CD4-positive, alpha-beta T cell treated with Interleukin-15 for 1 hour (primary cell): Measurements from ENCODE around the gene CHIT1.

ENCODE experiments used
- DNase-seq: peaks from one replicate; pipeline ENCODE4 v3.0.0-alpha.2; 2020

CHIT1 gene

DNA sequence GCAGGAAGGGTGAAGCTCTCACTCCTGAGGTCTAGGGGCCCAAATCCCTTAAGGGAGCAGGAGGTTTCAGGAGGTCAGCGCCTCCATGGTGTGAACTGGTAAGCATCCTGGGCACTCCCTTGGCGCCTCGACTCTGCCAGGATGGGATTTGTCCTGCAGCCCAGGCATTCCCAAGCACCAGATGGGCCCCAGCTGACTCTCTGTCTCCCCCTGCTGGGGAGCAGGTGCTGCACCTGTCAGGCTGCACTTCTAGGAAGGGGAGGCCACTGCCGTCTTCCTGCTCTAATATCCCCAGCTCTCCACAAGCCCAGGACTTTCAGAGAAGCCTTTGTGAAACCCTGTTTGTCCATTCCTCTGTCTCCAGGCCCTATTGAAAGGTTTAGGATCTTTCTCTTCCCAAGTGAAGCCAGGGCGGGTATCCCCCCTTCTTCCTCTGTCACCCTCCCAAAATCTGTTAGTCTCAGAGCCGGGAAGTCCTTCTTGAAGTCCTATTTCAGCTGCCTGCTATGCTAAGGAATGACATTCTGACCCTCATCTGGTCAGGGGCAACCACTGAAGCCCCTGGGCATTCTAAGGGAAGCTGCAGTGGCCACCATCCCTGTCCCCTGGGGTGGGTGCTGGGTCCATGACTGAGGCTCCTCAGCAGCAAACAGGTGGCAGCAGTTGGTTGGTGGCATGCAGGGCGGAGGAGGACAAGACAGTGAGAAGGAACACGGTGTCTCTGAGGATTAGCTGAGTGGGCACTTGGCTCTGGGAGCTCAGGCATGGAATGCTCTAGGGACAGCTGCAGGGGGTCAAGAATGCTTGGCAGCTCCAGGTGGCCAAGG is 57.1 kb downstream of the CHIT1 start:
- peak; percentile 23 for DNase-seq

DNA sequence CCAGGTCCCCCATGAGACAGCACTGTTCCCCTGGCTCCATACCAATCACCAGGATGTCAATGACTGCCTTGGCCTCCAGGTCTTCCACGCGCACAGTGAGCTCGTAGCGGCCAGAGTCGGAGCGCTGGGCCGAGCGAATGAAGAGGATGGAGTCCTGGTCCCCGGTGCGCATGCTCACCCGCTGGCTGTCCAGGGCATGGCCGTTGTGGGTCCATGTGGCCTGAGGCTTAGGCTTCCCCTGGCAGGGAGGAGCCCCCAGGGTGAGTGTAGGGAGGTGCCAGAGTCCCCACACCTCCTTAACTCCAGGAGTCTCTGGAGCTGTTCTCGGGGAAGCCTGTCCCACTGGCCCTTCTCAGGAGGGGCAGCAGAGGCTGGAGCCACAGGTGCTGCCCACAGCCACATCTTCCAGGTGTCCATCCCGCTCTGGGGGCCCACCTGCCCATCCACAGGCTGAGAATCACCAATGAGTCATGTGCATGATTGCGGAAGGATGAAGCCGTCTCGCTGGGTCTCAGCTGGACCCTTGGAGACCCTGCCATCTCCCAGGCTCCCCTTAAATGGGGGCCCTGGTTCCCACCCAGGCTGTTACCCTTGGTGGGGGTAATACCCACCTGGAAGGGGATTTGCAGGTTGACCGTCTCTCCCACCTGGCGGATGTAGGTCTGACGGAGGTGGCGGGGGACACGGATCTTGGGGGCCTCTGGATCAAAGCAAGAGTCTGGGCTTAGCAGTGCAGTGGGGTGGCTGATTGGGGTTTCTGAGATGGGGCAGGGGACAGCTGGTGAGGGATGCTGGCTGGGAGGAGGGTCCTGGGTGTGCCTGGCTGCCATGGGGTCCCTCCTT is 57.9 kb downstream of the CHIT1 start:
- DNase-seq, result peak; percentile 14

DNA sequence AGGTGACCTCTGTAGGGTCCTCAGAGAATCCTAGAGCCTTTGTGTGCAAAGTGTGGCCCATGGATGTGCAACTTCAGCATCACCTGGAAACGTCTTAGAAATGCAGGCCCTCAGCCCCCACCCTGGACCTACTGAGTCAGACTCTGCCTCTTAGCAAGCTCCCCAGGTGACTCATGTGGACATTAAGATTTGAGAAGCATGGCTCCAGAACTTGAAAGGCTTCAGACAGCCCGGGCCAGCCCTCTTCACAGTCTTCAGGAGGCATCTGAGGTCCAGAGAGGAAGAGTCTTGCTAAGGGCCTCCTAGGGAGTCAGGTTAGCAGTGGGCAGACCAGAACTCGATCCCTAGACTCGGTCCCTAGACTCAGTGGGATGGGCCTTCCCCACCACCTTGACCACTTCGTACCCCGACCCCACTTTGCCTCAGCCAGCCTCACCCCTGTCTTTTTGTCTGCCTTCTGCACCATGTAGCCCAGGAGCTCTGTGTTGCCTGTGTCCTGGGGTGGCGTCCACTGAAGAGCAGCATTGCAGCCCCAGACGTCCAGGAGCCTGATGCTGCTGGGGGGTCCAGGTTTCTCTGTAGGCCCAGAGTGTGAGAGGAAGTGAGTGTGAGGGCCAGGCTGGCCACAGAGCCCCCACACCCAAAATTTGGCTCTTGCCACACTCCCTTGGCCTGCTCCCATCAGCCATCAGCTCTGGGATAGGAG is 58.7 kb downstream of the CHIT1 start:
- DNase-seq, result peak; percentile 6

DNA sequence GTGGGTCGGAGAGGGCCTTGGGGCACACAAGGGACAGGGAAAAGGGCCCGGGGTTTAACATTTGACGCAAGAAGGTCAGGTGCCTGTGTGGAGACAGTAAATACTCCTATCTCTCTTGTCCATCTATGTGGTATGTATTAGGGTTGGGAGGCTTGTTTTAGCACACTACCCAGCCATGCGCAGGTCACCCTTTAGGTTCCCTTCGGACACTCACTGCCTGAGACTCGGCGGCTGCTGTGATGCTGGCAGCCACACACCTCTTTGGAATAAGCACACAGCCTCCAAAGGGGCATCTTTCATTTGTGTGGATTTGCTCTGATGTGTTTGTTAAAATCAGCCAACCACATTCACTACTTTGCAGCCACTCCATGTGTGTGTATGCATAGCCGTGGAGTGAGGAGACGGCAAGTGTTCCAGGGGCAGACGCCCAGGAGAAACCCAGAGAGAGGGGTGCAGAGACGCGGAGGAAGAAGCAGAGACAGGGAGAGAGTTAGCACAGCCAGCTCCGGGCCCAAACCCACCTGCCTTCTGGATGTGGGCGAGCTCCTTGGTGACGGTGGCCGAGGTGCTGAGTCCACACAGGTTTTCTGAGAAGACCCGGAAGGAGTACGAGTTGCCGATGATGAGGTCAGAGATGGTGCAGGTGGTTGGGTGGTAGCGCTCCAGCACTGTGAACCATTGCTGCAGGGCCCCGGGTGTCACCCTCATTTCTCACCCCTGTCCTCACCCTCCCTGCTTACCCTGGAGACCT is 59.5 kb downstream of the CHIT1 start:
- peak; percentile 15 for DNase-seq

DNA sequence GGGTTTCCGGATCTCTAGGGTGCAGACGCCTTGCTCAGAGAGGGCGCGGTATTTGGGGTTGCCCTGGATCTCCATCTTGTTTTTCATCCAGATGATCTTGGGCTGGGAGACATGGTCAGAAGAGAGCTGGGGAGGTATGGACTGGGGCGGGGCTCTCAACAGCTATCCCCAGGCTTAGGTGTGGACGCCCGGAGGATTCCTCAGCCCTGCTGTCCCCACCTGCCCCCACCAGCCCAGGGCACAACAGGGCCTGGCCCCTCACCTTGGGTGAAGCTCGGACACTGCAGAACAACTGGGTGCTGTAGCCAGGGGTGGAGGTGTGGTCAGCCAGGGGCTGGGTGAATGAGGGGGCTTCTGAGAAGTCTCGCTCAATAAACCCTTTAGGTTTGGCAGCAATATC is 60.5 kb downstream of the CHIT1 start:
- no peak for DNase-seq

DNA sequence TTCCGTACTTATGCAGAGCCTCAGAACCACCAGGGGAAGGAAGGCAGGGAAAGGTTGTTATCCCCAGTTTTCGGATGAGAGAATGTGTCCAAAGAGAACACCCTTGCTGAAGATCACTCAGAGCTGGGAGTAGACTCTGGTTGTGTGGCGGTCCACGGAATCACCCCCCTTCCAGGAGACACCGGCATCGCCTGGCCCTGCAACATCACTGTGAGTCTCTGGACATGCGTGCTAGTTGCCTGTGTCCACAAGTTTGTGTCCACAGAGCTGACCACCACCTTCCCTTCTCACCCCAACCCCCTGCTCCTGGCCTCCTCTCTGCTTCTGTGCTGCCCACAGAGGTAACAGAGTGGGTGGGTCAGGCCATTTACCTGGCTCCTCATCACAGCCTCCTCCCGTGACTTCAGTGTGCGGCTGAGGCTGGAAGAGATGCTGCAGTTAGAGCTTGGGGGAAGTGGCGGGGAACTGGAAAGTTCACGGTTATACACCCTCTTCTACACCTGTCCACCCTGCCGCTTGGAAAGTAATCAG is 61.2 kb downstream of the CHIT1 start:
- DNase-seq, result peak; percentile 1

DNA sequence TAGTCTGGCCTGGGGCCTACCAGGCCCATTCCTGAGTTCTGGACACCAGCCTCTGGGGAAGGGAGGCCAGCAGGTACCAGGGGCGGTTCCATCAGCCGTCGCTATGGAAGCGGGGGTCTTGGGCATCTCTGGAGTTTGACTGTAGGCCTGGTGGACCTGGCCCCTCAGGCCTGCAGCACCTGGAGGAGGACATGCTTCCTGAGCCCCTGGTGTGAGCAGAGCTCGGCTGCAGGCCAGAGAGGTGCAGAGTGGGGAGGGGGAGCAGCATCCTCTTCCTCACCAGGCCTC is 61.6 kb downstream of the CHIT1 start:
- peak; percentile 13 for DNase-seq

DNA sequence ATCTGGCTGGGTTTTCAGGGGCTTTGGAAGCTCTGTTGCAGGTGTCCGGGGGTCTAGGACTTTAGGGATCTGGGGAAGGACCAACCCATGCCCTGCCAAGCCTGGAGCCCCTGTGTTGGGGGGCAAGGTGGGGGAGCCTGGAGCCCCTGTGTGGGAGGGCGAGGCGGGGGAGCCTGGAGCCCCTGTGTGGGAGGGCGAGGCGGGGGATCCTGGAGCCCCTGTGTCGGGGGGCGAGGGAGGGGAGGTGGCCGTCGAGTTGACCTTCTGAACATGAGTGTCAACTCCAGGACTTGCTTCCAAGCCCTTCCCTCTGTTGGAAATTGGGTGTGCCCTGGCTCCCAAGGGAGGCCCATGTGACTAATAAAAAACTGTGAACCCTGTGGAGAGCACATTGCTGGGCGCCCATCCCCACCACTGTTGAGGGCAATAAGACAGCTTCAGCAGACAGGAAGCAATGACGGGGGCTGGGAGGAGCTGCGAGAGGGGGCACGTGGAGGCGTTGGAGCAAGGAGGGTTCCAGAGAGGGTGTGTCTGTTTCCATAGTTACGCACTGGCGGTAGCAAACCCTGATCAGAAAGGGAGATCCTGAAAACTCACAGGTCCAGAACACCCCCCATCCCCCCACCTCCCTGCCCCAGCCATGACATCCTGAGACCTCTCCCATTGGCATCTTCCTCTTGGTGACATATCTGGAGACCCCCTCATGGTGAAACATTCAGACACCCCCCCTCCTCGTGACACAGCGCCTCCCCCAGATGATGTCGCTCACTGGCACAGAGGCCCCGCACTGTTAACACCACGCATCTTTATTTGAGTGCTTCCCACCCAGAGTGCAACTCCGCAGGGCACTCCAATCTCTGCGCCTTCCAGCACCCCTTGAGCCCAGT is 62.2 kb downstream of the CHIT1 start:
- DNase-seq, result peak; percentile 24

DNA sequence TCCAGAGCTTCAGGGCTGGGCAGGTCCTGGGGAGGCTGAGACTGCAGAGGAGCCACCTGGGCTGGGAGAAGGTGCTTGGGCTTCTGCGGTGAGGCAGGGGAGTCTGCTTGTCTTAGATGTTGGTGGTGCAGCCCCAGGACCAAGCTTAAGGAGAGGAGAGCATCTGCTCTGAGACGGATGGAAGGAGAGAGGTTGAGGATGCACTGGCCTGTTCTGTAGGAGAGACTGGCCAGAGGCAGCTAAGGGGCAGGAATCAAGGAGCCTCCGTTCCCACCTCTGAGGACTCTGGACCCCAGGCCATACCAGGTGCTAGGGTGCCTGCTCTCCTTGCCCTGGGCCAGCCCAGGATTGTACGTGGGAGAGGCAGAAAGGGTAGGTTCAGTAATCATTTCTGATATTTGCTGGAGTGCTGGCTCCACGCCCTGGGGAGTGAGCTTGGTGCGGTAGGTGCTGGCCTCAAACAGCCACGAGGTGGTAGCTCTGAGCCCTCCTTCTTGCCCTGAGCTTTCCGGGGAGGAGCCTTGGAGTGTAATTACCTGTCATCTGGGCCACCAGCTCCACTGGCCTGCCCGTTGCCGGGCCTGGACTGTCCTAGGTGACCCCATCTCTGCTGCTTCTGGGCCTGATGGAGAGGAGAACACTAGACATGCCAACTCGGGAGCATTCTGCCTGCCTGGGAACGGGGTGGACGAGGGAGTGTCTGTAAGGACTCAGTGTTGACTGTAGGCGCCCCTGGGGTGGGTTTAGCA is 63.1 kb downstream of the CHIT1 start:
- DNase-seq, result no peak
